Thoracic aorta (tissue), 2 donors: ENCODE measurements around the gene KIF12. TPM values are rescaled to one million over a fixed set of nuclear protein-coding genes. Genes with fewer than 3 reads are reported as not detected.

Experiments
- ATAC-seq: fragments of 150-250 bp; one replicate; pipeline ENCODE4 v1.8.0; 2017; ENCODE audit warnings: low read depth; ENCODE audit not compliant: insufficient number of reproducible peaks, low FRiP score
- DNase-seq: peaks from one replicate; pipeline ENCODE4 v3.0.0-alpha.2; 2020; ENCODE audit warnings: low spot score
- H3K27ac ChIP-seq, 2 donors: fragments of 200-600 bp; sonication (generic); 1 replicate in 1 of 2; 2 replicates in 1 of 2; pipeline ENCODE4 v1.5.1; 2016; ENCODE audit warnings: mild to moderate bottlenecking in 2 of 2, moderate library complexity in 2 of 2
- H3K27me3 ChIP-seq: fragments of 200-600 bp; sonication (generic); replicated peaks from 2 replicates; pipeline ENCODE4 v1.6.0; 2016; ENCODE audit warnings: mild to moderate bottlenecking; ENCODE audit not compliant: insufficient read depth
- H3K36me3 ChIP-seq: fragments of 200-600 bp; sonication (generic); one replicate; pipeline ENCODE4 v1.5.1; 2016
- H3K4me1 ChIP-seq, 2 donors: fragments of 200-600 bp; sonication (generic); 1 replicate in 1 of 2; 2 replicates in 1 of 2; pipeline versions ENCODE4 v1.5.1 to v1.6.0; 2016; ENCODE audit warnings: low read depth in 2 of 2, mild to moderate bottlenecking in 1 of 2; ENCODE audit not compliant: control insufficient read depth in 1 of 2
- H3K4me3 ChIP-seq: fragments of 200-600 bp; sonication (generic); 2 replicates; pipeline ENCODE4 v1.5.1; 2016; ENCODE audit warnings: mild to moderate bottlenecking
- H3K9me3 ChIP-seq: fragments of 200-600 bp; sonication (generic); 2 replicates; pipeline ENCODE4 v1.5.1; 2016
- CTCF ChIP-seq: fragments of 200-600 bp; sonication (generic); IDR thresholded peaks from one replicate; pipeline ENCODE4 v1.5.1; 2019; ENCODE audit warnings: antibody characterized with exemption
- total RNA-seq, 2 donors: library from RNA; depleted of rRNA; stranded (reverse); fragments of >200 nt; gene quantifications; one replicate each; pipeline versions ENCODE4 v1.1.0 to v1.2.3, GENCODE V29; 2016

The KIF12 gene
- total RNA-seq, 2 donors from 2014 or later, result not detected

GRCh38 chr9:114123031-114123977, 24.2 kb upstream of the KIF12 start:
- no peak overlapping the region for H3K4me3 ChIP-seq
- H3K27me3 ChIP-seq, result no peaks in the 10 kb centered on the region
- H3K36me3 ChIP-seq, result no peaks in the 10 kb centered on the region
- TF ChIP-seq CTCF, result no peak
- ATAC-seq (no peak), DNase-seq (no peak)
- H3K27ac ChIP-seq, result no peak overlapping the region
- peaks cover 7% of the 10 kb centered on the region for H3K9me3 ChIP-seq
- H3K4me1 ChIP-seq, result no peaks in the 10 kb centered on the region

- H3K4me1 ChIP-seq, result no peaks in the 10 kb centered on the region
- ATAC-seq (no peak), DNase-seq (no peak)
- H3K27me3 ChIP-seq, result no peaks in the 10 kb centered on the region
- no peaks in the 10 kb centered on the region for H3K36me3 ChIP-seq
- H3K4me3 ChIP-seq, result no peak overlapping the region
- TF ChIP-seq CTCF, result no peak
- peaks cover 1% of the 10 kb centered on the region for H3K9me3 ChIP-seq
- H3K27ac ChIP-seq, result no peak overlapping the region
Measured at GRCh38 chr9:114122136-114123027, 23.3 kb upstream of the KIF12 start.

DNA sequence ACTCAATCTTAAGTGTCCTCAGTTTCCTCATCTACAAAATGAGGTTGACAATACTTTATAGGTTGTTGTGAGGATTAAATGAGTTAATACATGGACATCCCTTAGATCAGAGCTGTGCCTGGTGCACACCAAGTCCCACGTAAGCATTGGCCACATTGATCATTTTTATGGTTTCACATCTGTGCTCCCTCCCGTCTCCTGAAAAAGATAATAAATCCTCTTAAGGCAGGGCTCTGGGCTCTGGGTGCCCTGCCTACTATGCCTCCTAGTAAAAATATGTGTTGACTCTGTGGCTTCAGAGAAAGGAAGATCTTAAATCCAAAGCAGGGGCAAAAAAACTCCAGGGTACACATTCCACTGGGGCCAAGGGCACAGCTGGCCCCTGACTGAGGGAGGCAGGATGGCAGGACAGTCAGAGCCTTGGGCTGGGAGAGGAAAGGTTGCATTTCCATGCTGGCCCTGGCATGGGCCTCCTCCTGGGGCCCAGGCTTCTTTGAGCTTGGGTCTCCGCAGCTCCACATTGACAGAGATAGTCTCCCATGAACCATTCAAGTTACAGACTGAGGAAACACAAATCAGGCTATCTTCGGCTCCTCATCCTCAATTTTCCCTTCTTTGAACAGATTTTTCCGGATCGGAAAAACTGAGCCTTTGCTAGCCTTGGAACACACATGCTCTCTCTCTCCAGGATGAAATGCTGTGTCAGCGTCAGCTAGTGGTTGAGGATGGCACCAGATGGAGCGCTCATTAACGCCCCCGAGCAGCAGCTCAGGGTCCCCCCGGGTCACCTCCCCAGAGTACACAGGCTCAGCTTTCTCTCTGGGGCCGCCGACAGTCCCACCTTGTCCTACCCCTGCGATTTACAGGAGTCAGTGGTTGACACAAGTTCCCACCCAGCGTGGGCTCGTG, 22.4 kb upstream of the KIF12 start:
- no peak overlapping the region for H3K4me3 ChIP-seq
- TF ChIP-seq CTCF, result no peak
- no peaks in the 10 kb centered on the region for H3K27me3 ChIP-seq
- no peak for DNase-seq
- no peaks in the 10 kb centered on the region for H3K36me3 ChIP-seq
- H3K27ac ChIP-seq, result no peak overlapping the region
- no peak for ATAC-seq
- peaks cover 0 to under 1% of the 10 kb centered on the region in 2 donors for H3K4me1 ChIP-seq
- H3K9me3 ChIP-seq, result no peaks in the 10 kb centered on the region

- no peaks in the 10 kb centered on the region for H3K27me3 ChIP-seq
- no peak for TF ChIP-seq CTCF
- no peak overlapping the region for H3K4me3 ChIP-seq
- no peaks in the 10 kb centered on the region for H3K9me3 ChIP-seq
- no peak overlapping the region for H3K27ac ChIP-seq
- peaks cover 5 to 11% of the 10 kb centered on the region in 2 donors for H3K4me1 ChIP-seq
- ATAC-seq (no peak), DNase-seq (no peak)
- no peaks in the 10 kb centered on the region for H3K36me3 ChIP-seq
Measured at GRCh38 chr9:114120192-114121014, 21.3 kb upstream of the KIF12 start.
